GM19023 (cell line): ENCODE results near the gene HEPACAM.
"Not testable (repeated sequence)": the region's sequence is repeated elsewhere in the genome, so short reads cannot be mapped to it uniquely, and the experiment has no call there.

Experiments used
- ATAC-seq: cut with Tn5 transposase; IDR thresholded peaks from one replicate; pipeline ENCODE4 v1.9.1; 2021; ENCODE audit warnings: mild to moderate bottlenecking, moderate library complexity; ENCODE audit not compliant: unreplicated experiment

Gene HEPACAM

GRCh38 chr11:124935548-124936514 lies at the start of gene HEPACAM:
Gene HEPACAM, minus strand, starts transcription at chr11:124936047. Its CDS starts 41 bp downstream, at chr11:124936006.
- no peak for ATAC-seq

GRCh38 chr11:124984512-124984854 lies 48.6 kb upstream of the HEPACAM start:
- no peak for ATAC-seq

DNA sequence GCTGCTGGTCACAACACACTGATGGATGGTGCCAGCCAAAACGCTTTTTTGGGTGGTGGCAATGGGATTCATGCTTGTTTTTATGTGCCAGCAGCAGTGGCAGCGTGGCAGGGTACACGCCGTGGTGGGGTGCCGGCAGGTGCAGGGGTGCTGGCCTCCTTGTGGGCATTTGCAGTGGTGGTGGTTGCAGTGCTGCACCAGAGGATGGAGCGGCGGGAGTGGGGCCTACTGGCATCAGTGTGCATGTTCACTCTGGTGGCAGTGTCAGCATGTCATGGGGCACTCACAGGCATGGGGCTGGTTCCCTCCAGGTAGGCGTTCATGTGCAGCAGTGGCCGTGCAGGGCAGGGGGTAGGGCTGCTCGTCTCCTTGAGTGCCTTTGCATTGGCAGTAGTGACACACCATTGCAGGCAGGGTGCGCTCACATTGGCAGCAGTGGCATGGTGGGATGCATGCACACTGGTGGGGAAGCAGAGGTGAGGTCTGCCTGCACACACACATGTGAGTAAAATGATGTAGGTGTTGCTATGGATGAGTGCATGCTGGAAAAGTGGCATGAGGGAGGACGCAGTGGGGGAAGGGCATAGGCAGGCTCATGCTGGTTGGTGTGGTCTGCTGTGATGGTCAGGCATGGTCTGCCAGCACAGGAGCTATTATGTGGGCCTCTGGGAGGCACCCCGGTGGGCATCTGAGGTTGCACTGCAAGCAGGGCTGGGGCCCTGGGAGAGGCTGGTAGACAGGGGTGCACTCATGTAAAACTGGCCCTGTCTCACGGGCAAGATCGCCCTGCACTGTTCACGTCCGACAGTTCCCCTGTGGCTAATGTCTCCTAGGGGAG lies 48.0 kb upstream of the HEPACAM start:
- ATAC-seq = no peak

DNA sequence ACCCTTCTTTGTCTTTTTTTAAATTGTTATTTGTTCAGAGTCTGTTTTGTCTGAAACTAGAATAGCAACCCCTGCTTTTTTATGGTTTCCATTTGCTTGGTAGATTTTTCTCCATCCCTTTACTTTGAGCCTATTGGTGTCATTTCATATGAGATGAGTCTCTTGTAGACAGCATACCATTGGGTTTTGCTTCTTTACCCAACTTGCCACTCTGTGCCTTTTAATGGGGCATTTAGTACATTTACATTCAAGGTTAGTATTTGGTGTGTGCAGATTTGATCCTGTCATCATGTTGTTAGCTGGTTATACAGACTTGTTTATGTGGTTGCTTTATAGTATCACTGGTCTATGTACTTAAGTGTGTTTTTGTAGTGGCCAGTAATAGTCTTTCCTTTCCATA lies 46.2 kb upstream of the HEPACAM start:
- no peak for ATAC-seq

DNA sequence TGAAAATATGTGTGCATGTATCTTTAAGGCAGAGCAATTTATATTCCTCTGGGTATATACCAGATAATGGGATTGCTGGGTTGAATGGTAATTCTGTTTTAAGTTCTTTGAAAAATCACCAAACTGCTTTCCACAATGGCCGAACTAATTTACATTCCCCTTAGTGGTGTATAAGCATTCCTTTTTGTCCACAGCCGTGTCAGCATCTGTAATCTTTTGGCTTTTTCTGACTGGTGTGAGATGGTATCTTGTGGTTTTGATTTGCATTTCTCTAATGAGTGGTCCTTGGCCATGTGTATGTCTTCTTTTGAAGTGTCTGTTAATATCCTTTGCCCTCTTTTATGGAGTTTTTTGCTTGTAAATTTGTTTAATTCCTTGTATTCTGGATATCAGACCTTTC lies 42.5 kb upstream of the HEPACAM start:
- ATAC-seq = no peak

DNA sequence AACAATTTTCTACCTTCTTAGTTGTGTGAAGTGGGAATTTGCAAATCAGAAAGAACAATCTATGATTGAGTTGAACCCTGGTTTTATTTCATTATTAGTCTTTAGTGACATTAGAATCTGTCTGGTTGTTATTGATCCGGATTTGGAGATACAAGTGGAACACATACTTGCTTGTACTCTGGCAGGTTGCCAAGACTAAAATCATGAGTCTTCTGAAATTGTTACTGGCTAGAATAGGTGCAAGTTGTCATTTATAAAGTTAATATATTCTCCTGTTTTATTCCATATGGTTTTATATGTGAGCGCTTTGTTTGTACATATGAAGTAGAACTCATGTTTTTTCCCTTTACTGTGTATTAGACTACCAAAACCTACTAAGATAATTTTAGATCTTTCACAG lies 41.2 kb upstream of the HEPACAM start:
- ATAC-seq = no peak

DNA sequence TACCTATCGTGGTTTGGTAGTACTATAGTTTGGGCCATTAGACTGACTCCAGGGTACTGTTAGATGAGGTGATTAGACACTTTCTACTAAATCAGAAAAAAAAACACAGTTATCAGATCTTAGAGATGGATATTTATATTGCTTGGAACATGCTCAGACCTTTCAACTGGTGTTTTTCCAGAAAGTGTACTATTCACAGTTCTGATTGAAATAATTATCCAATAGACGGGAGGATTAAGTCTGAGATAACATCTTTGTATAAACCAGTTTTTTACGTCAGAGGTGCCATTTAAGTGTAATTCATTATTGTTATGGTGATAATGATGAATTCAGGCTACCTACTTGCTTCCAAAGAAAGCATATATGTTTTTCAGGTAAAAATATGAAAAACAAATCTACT lies 40.7 kb upstream of the HEPACAM start:
- no peak for ATAC-seq

GRCh38 chr11:124971810-124972209 lies 36.0 kb upstream of the HEPACAM start:
- ATAC-seq = no peak

DNA sequence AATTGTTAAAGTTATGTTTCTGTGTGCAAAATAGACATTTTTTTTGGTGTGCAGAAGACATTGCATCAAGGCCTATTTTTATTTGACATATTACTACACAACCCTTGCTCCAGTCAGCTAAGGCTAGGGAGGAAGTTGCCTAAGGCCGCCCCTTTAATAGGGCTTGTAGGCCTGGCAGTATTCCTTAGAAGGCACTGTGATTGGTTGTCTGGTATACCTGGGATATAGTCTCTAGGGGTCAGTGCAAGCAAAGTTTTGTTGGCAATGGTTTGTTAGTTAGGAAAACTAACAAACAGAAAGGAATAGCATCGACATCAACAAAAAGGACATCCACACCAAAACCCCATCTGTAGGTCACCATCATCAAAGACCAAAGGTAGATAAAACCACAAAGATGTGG lies 35.1 kb upstream of the HEPACAM start:
- no peak for ATAC-seq

GRCh38 chr11:124968197-124968596 lies 32.4 kb upstream of the HEPACAM start:
- not testable (repeated sequence) for ATAC-seq

DNA sequence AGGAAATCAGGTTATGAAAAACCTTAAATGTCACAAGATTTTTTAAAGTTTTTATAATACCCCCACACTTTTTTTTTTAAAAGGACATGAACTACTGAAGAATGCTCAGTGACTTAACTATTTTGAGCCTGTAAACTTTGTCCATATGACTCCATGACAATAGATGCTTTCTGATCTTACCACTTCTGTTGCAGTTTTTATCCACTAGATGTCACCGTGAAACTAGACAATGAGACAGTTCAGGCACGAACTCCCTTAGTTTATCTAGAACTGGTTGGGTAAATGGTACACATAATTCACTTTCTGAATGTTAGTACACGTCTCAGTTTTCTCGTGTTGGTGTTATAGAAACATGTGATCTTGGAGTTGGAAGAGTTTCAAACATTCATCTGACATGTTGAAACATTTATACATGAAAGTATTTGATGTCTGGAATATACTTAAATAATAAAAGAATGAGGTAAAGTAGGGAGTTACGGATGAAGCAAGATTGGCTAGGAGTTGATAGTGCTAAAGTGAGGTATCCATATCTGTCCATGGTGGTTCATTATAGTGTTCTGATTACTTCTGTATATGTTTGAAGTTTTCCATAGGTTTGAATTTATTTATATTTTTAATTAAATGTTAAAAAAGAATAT lies 26.2 kb upstream of the HEPACAM start:
- peak; percentile 83 for ATAC-seq

GRCh38 chr11:124955035-124955434 lies 19.2 kb upstream of the HEPACAM start:
- no peak for ATAC-seq

DNA sequence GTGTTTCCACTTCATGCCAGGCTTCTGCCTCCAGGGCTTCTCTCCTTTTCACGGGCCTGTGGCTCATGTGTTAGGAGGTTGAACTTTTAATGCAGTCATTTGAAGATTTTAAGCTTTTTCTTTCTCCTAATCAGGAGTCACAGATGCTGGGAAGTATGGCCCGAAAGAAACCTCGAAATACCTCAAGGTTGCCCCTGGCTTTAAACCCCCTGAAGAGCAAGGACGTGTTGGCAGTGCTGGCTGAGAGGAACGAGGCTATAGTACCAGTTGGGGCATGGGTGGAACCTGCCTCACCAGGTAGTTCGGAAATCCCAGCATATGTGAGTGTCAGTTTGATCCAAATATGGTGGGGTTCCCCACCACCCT lies 18.7 kb upstream of the HEPACAM start:
- ATAC-seq = no peak

- ATAC-seq = peak; percentile 100
Observed at GRCh38 chr11:124953753-124954589, 18.1 kb upstream of the HEPACAM start, which contains the start of gene CCDC15. Gene CCDC15, plus strand, starts transcription at chr11:124954202. Its CDS starts 531 bp downstream, at chr11:124954733.

GRCh38 chr11:124951341-124951740 lies 15.5 kb upstream of the HEPACAM start:
- no peak for ATAC-seq

GRCh38 chr11:124950601-124951330 lies 14.9 kb upstream of the HEPACAM start:
- no peak for ATAC-seq

- ATAC-seq = no peak
Observed at GRCh38 chr11:124946735-124947141, 10.9 kb upstream of the HEPACAM start.

- no peak for ATAC-seq
Observed at GRCh38 chr11:124945826-124946225, 10.0 kb upstream of the HEPACAM start.

DNA sequence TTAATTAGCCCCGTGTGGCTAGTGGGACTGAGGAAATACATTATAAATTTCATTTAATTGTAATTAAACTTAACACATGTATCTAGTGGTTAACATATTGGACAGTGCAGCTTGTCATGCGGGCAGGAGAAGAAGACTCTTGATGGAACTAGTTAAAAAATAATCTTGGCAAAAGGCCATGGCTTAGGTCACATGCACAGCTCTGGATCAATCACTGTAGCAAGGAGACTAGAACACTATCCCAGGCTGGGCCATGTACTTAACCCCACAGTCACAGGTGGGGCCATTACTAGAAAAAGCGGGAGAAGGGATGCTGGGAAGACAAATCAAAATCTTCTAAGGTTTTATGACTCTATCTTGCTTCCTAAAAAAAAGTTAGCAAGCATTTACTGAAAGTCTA lies 8.7 kb upstream of the HEPACAM start:
- no peak for ATAC-seq

- no peak for ATAC-seq
Observed at GRCh38 chr11:124943741-124944140, 7.9 kb upstream of the HEPACAM start.
